HG02623 (cell line): ENCODE results near the gene MYCBP2.
"Not testable (repeated sequence)": the region's sequence is repeated elsewhere in the genome, so short reads cannot be mapped to it uniquely, and the experiment has no call there.

Source experiments
- ATAC-seq: cut with Tn5 transposase; IDR thresholded peaks from one replicate; pipeline ENCODE4 v1.9.1; 2021; ENCODE audit warnings: moderate library complexity; ENCODE audit not compliant: unreplicated experiment

MYCBP2 gene

GRCh38 chr13:77034881-77035280, 292.0 kb downstream of the MYCBP2 start:
- no peak for ATAC-seq

- ATAC-seq = no peak
Measured at GRCh38 chr13:77033717-77034302, 293.1 kb downstream of the MYCBP2 start.

- no peak for ATAC-seq
Measured at GRCh38 chr13:77031656-77032243, 295.1 kb downstream of the MYCBP2 start.

- no peak for ATAC-seq
Measured at GRCh38 chr13:77029436-77029835, 297.5 kb downstream of the MYCBP2 start.

GRCh38 chr13:77028202-77028601, 298.7 kb downstream of the MYCBP2 start:
- no peak for ATAC-seq

GRCh38 chr13:77026861-77027621, 299.9 kb downstream of the MYCBP2 start, which contains the start of gene FBXL3:
FBXL3 (minus strand) TSS chr13:77027159; CDS start chr13:77021860, 5,299 bp downstream.
- peak; percentile 55 for ATAC-seq

- ATAC-seq = peak; percentile 52
Measured at GRCh38 chr13:77026255-77026860, 300.5 kb downstream of the MYCBP2 start.

- no peak for ATAC-seq
Measured at GRCh38 chr13:77022341-77022740, 304.6 kb downstream of the MYCBP2 start.

- ATAC-seq = no peak
Measured at GRCh38 chr13:77019756-77020155, 307.1 kb downstream of the MYCBP2 start.

GRCh38 chr13:77016888-77017623, 309.8 kb downstream of the MYCBP2 start:
- no peak for ATAC-seq

GRCh38 chr13:77016251-77016812, 310.6 kb downstream of the MYCBP2 start:
- ATAC-seq = no peak

- no peak for ATAC-seq
Measured at GRCh38 chr13:77014906-77015685, 311.8 kb downstream of the MYCBP2 start.

- no peak for ATAC-seq
Measured at GRCh38 chr13:77013853-77014542, 312.9 kb downstream of the MYCBP2 start.

- not testable (repeated sequence) for ATAC-seq
Measured at GRCh38 chr13:77009719-77010118, 317.2 kb downstream of the MYCBP2 start.

GRCh38 chr13:77009011-77009410, 317.9 kb downstream of the MYCBP2 start:
- ATAC-seq = peak; percentile 49

- ATAC-seq = not testable (repeated sequence)
Measured at GRCh38 chr13:77008337-77008736, 318.6 kb downstream of the MYCBP2 start.

- ATAC-seq = no peak
Measured at GRCh38 chr13:77002590-77003190, 324.2 kb downstream of the MYCBP2 start.

GRCh38 chr13:77001963-77002587, 324.8 kb downstream of the MYCBP2 start:
- no peak for ATAC-seq
